Stimulated activated naive B cell treated with anti-CD40 and anti-IgM and Interleukin-4, amounts not matched to agents 10 μg/mL and 1 μg/mL and 100 μg/mL, for 72 hours (primary cell): ENCODE data around the gene ZNF581.

Experiments used
- ATAC-seq, 2 donors: fragments of 150-1000 bp; cut with Tn5 transposase; replicated peaks; 2 replicates each; pipeline ENCODE4 v1.10.0; 2021; ENCODE audit warnings: moderate library complexity in 1 of 2
- DNase-seq: peaks from one replicate; pipeline ENCODE4 v3.0.0; 2021
- H3K27ac Mint-ChIP-seq: one replicate; pipeline ENCODE4 v1.8.0; 2022; ENCODE audit warnings: mild to moderate bottlenecking, mixed read lengths
- H3K27me3 Mint-ChIP-seq, 2 donors: one replicate each; pipeline ENCODE4 v1.8.0; 2022; ENCODE audit warnings: mixed read lengths in 2 of 2
- H3K36me3 Mint-ChIP-seq, 2 donors: one replicate each; pipeline ENCODE4 v1.8.0; 2022; ENCODE audit warnings: mixed read lengths in 2 of 2, mild to moderate bottlenecking in 1 of 2
- H3K4me1 Mint-ChIP-seq, 2 donors: one replicate each; pipeline ENCODE4 v1.8.0; 2022; ENCODE audit warnings: mixed read lengths in 2 of 2, mild to moderate bottlenecking in 1 of 2
- H3K4me3 Mint-ChIP-seq, 2 donors: one replicate each; pipeline ENCODE4 v1.8.0; 2022; ENCODE audit warnings: mild to moderate bottlenecking in 2 of 2, mixed read lengths in 2 of 2, moderate library complexity in 1 of 2
- H3K9me3 Mint-ChIP-seq, 2 donors: one replicate each; pipeline ENCODE4 v1.8.0; 2022; ENCODE audit warnings: mixed read lengths in 2 of 2, mild to moderate bottlenecking in 1 of 2

ZNF581 gene

DNA sequence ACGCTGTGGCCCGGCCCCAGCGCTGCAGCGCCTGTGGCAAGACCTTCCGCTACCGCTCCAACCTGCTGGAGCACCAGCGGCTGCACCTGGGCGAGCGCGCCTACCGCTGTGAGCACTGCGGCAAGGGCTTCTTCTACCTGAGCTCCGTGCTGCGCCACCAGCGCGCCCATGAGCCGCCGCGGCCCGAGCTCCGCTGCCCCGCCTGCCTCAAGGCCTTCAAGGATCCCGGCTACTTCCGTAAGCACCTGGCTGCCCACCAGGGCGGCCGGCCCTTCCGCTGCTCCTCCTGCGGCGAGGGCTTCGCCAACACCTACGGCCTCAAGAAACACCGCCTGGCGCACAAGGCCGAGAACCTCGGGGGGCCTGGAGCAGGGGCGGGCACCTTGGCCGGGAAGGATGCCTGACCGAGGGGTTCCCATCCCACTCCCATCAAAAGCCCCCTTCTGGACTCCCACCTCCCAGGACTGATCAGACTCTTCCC, 27.0 kb upstream of the ZNF581 start:
- ATAC-seq (no peak), DNase-seq (no peak)
- H3K4me1 Mint-ChIP-seq, result peaks cover 19 to 29% of the 10 kb centered on the region in 2 donors
- H3K36me3 Mint-ChIP-seq, result peaks cover 34 to 48% of the 10 kb centered on the region in 2 donors
- no peak overlapping the region for H3K27ac Mint-ChIP-seq
- H3K27me3 Mint-ChIP-seq, result no peaks in the 10 kb centered on the region
- no peak overlapping the region for H3K4me3 Mint-ChIP-seq
- H3K9me3 Mint-ChIP-seq, result no peaks in the 10 kb centered on the region

DNA sequence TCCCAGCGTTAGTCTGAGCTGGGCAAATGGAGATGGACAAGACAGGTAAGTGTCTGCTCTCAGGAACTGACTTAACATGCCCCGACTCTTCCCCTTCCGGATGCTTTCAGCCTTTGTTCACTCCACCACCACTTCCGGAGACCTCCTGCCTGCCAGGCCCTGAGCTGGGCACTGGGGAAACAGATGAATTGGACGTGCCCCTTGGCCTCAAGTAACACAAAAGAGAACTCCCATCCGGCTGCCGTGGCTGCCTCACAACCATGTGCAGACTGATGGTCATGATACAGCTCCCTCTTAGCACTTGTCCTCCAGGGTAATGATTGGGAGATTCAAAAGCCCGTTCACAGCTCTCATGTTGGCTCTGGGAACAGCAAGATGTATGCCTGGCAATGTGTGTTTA, 26.0 kb upstream of the ZNF581 start:
- Mint-ChIP-seq H3K4me3 (no peak overlapping the region), H3K4me1 (peaks cover 9 to 19% of the 10 kb centered on the region in 2 donors)

DNA sequence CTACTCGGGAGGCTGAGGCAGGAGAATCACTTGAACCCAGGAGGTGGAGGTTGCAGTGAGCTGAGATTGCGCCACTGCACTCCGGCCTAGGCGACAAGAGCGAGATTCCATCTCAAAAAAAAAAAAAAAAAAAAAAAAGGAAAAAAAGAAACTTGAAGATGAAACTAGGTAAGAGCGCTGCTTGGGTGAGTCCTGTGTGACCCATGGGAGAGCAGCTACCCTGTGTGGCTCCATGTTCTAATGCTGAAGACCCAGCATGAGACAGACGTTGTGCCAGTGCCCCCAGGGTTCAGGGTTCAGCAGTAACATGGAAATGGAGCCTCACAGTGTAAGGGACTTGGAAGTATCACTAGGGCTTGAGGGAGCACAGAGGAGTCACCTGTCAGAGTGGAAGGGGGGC, 25.0 kb upstream of the ZNF581 start:
- H3K36me3 Mint-ChIP-seq, result peaks cover 25 to 41% of the 10 kb centered on the region in 2 donors
- DNase-seq (no peak), ATAC-seq (no peak)
- H3K27ac Mint-ChIP-seq, result peak overlapping the region; percentile 59
- H3K9me3 Mint-ChIP-seq, result no peaks in the 10 kb centered on the region
- no peaks in the 10 kb centered on the region for H3K27me3 Mint-ChIP-seq
- H3K4me3 Mint-ChIP-seq, result no peak overlapping the region
- peaks cover 2 to 10% of the 10 kb centered on the region in 2 donors for H3K4me1 Mint-ChIP-seq

More for the DNA sequence above, 26.0 kb upstream of the ZNF581 start:
- no peak overlapping the region for H3K27ac Mint-ChIP-seq
- peaks cover 34 to 48% of the 10 kb centered on the region in 2 donors for H3K36me3 Mint-ChIP-seq
- DNase-seq (no peak), ATAC-seq (no peak)
- no peaks in the 10 kb centered on the region for H3K27me3 Mint-ChIP-seq
- H3K9me3 Mint-ChIP-seq, result no peaks in the 10 kb centered on the region

DNA sequence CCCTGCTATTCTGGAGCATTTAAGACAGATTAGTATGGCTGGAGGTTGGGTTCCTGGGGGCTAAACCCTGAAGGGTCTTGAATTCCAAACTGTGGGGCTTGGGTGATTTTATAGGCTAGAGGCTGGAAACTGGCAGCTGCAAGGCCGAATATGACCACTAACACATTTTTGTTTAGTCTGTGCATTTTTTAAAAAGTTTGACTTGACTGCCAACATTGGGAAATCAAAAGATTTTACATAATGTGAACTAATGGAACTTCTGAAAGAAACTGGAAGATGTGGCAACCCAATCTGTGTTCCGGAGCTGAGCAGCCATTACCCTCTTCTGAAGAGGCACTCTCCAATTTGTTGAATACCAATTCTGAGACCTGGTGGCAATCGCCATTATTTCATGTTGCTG, 24.2 kb upstream of the ZNF581 start:
- Mint-ChIP-seq H3K4me3 (no peak overlapping the region), H3K4me1 (peaks cover 7 to 18% of the 10 kb centered on the region in 2 donors), H3K36me3 (peaks cover 22 to 40% of the 10 kb centered on the region in 2 donors), H3K27ac (no peak overlapping the region), H3K9me3 (peaks cover 2 to 3% of the 10 kb centered on the region in 2 donors), H3K27me3 (no peaks in the 10 kb centered on the region)
- no peak for DNase-seq
- no peak for ATAC-seq

DNA sequence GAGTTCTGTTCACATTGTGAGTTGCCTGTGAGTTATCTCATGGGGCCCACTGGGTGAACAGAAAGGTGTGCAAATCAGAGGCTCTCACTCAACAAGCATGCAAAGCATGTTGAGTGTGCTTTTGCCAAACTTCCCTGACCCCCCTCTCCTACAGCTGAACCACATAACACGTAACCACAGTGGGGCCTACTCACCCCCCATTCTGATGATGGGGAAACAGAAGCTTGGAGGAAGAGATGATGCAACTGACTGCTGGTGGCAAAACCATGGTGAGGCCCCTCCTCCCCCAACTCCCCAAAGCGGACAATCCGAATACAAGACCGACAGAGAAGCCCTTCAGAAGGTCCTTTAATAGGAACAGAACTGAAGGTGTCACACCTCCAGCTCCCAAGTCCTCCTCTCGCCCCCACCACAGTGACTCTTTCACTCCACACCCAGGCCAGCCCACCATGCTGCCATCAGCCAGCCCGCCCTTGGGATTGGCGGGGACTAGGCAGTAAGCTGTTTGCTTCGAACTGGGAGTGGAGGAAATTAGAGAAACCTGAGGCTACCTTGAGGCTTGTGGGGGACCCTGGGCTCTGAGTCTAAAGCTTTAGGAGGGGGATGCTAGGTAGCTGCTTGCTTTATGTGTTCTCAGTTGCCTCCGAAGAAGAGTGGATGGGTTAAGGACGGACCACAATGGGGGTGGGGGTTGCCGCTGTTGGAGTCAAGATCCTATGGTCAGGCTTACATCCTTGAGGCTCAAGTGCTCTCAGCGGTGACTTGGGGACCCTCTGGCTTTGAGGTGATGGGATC, 22.8 kb upstream of the ZNF581 start:
- H3K4me3 Mint-ChIP-seq, result no peak overlapping the region
- no peak for ATAC-seq
- no peak for DNase-seq
- H3K27me3 Mint-ChIP-seq, result no peaks in the 10 kb centered on the region
- peaks cover 10 to 25% of the 10 kb centered on the region in 2 donors for H3K4me1 Mint-ChIP-seq
- H3K9me3 Mint-ChIP-seq, result peaks cover 2 to 3% of the 10 kb centered on the region in 2 donors
- no peak overlapping the region for H3K27ac Mint-ChIP-seq
- peaks cover 19 to 38% of the 10 kb centered on the region in 2 donors for H3K36me3 Mint-ChIP-seq

DNA sequence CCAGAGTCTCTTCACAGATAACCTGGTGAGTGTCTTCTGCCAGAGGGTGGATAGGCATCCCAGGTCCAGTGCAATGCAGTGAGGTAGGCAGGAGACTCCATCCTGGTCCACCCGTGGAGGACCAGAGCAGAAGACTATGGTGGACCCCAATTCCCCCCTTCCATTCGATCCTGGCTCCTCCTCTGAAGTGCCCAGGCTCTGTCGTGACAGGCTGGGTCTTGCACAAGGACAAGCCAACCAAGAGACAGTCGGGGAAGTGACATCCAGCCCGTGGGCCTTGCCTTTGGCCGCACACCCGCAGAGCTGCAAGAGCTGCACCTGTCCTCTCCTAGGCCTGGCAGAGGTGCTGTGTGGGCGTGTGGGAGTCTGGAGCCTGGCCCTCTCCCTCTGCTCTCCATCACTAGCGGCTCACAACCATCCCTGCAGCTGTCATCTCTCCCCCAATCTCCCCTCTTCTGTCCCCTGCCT, 22.2 kb upstream of the ZNF581 start:
- H3K27ac Mint-ChIP-seq, result peak overlapping the region; percentile 47
- no peak for ATAC-seq
- H3K4me3 Mint-ChIP-seq, result no peak overlapping the region
- no peak for DNase-seq
- peaks cover 2 to 3% of the 10 kb centered on the region in 2 donors for H3K9me3 Mint-ChIP-seq
- H3K4me1 Mint-ChIP-seq, result peaks cover 10 to 25% of the 10 kb centered on the region in 2 donors
- H3K36me3 Mint-ChIP-seq, result peaks cover 19 to 38% of the 10 kb centered on the region in 2 donors
- no peaks in the 10 kb centered on the region for H3K27me3 Mint-ChIP-seq

DNA sequence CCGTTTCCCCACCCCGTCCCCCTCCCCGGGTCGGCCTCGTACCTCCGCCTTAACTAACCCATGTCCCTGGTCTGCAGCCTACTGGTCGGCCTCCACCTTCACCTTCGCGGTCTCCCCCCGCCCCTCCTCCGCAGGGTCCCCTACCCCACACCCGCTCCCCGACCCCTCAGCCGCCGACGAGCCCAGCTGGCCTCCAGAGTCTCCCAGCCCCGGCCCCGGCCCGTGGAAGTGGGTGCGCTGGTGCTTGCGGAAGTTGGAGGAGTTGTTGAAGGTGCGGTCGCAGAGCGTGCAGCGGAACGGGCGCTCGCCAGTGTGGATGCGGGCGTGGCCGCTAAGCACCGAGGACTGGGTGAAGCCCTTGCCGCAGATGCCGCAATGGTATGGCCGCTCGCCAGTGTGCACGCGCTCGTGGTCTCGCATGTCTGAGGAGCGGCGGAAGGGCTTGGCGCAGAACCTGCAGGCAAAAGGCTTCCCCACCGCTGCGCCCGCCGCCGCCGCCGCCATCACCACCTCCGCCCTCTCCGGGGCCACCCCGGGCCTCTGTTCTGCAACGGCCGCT, 21.7 kb upstream of the ZNF581 start:
- H3K9me3 Mint-ChIP-seq, result peaks cover 2 to 3% of the 10 kb centered on the region in 2 donors
- peaks cover 10 to 25% of the 10 kb centered on the region in 2 donors for H3K4me1 Mint-ChIP-seq
- H3K27me3 Mint-ChIP-seq, result no peaks in the 10 kb centered on the region
- ATAC-seq (no peak), DNase-seq (no peak)
- peak overlapping the region; percentile 47 for H3K27ac Mint-ChIP-seq
- H3K36me3 Mint-ChIP-seq, result peaks cover 16 to 35% of the 10 kb centered on the region in 2 donors
- H3K4me3 Mint-ChIP-seq, result no peak overlapping the region

DNA sequence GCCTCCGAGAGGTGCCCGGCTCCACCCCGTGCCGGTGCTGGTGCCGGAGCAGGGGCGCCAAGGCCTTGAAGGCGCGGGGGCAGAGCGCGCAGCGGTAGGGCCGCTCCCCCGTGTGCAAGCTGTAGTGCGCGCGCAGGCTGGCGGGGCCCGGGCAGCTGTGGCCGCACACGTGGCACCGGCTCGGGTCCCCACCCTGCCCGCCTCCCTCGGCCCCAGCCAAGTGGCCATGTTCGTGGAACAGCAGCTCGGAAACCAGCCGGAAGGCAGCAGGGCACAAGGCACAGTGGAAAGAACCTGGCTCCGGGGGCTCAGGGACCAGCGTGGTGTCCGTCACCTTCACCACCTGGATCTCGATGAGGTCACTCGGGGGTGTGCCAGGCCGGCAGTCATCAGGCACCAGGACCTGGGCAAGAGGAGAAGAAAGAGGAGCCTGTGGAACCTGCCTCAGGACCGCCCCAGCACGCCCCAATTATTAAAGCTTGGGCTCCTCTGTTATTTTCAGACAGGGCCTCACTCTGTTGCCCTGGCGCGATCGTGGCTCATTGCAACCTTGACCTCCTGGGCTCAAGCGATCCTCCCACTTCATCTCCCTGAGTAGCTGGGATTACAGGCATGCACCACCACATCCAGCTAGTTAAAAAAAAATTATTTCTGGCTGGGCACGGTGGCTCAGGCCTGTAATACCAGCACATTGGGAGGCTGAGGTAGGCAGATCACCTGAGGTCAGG, 21.0 kb upstream of the ZNF581 start:
- peaks cover 2 to 3% of the 10 kb centered on the region in 2 donors for H3K9me3 Mint-ChIP-seq
- H3K4me1 Mint-ChIP-seq, result peaks cover 10 to 25% of the 10 kb centered on the region in 2 donors
- H3K36me3 Mint-ChIP-seq, result peaks cover 10 to 29% of the 10 kb centered on the region in 2 donors
- ATAC-seq, result no peak
- no peaks in the 10 kb centered on the region for H3K27me3 Mint-ChIP-seq
- peak overlapping the region; percentile 87 for H3K27ac Mint-ChIP-seq
- no peak overlapping the region for H3K4me3 Mint-ChIP-seq
- no peak for DNase-seq

DNA sequence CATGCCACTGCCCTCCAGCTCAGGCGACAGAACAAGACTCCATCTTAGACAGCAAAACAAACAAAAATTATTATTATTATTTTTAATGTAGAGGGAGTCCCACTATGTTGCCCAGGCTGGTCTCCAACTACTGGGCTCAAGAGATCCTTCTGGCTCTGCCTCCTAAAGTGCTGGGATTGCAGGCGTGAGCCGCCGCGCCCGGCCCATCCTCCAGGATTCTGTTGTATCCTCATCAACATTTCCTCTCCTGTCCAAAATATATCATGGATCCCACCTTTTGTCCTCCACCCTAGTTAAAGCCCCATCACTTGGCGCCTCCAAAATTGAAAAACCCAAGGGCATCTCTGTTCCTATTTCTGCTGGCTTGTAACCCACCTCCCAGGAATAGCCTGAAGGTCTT, 20.3 kb upstream of the ZNF581 start:
- H3K4me3 Mint-ChIP-seq, result no peak overlapping the region
- H3K36me3 Mint-ChIP-seq, result peaks cover 7 to 25% of the 10 kb centered on the region in 2 donors
- H3K27me3 Mint-ChIP-seq, result peaks cover 0 to 2% of the 10 kb centered on the region in 2 donors
- H3K4me1 Mint-ChIP-seq, result peaks cover 10 to 25% of the 10 kb centered on the region in 2 donors
- no peak for DNase-seq
- ATAC-seq, result no peak
- no peak overlapping the region for H3K27ac Mint-ChIP-seq
- H3K9me3 Mint-ChIP-seq, result peaks cover 2 to 3% of the 10 kb centered on the region in 2 donors

DNA sequence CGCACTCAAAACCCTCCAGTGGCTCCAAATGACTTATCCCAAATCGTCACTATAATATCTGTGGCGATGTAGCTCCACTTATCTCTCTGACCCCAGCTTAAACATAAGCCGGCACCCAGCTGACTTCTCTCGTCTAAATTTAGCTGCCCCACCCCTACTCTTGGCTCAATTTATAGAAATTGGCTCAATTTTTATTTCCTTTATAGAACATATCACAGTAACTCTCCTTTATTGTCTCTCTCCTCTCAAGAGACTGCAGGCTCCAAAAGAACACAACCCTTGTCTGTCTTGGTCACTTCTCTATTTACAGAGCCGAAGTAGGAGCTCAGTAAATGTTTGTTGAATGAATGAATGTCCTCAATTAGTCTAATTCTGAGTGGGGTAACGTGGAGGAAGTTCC, 19.9 kb upstream of the ZNF581 start:
- Mint-ChIP-seq H3K36me3 (peaks cover 6 to 23% of the 10 kb centered on the region in 2 donors), H3K9me3 (peaks cover 2 to 3% of the 10 kb centered on the region in 2 donors), H3K4me1 (peaks cover 9 to 25% of the 10 kb centered on the region in 2 donors), H3K27ac (no peak overlapping the region), H3K27me3 (peaks cover 0 to 4% of the 10 kb centered on the region in 2 donors), H3K4me3 (peak overlapping the region; percentile 91 to 97)
- DNase-seq (no peak), ATAC-seq (no peak)

DNA sequence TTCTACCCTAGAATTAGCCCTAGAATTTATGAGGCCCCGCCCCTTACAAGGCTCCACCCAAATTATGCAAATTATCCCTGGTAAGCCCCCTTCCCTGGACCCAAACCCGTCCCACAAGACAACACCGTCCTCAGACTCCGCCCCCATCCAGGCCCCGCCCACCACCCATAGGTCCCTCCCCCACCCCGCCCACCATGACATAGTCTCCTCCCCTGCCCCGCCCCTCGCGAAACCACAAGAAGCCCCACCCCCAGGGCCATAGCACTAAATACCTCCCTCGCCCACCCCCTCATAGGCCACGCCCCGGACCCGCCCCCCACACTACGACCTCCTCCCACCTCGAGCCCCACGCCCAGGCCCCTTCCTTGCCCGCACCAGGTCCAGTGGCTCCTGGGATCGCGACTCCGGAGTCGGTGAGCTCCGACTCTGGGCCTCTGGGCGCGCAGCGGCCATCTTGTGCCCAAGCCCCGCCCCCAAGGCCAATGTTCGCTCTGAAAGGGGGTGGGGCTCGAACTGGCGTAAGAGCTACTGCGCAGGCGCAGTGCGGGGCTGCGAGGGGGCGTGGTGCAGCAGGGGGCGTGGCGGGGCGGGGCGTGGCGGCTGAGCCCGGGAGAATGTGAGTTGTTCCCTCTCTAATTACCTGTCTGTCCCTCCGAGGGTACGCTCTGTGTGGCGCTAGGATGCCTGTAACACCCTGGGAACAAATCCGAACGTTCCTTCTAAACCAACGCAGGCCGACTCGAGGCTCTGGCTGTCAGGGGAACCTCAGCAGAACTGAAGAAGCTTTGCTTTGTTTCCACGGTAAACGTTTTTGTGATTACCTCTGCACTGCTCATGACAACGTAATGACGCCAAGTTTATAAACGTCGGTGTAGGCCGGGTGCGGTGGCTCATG, 19.1 kb upstream of the ZNF581 start, which contains the start of gene ZNF784:
Gene ZNF784 (minus strand): TSS at position 458 of the 895 bp plus-strand sequence. CDS start 5 bp downstream, at position 453.
- H3K27me3 Mint-ChIP-seq, result peaks cover 0 to 4% of the 10 kb centered on the region in 2 donors
- peak within 1 kb of the TSS; percentile 91 to 97 for H3K4me3 Mint-ChIP-seq
- DNase-seq (peak; percentile 85), ATAC-seq (peak; percentile 80 to 82)
- H3K36me3 Mint-ChIP-seq, result peaks cover 4 to 21% of the 10 kb centered on the region in 2 donors
- H3K27ac Mint-ChIP-seq, result peak within 1 kb of the TSS; percentile 99
- H3K4me1 Mint-ChIP-seq, result peaks cover 8 to 25% of the 10 kb centered on the region in 2 donors
- H3K9me3 Mint-ChIP-seq, result peaks cover 2 to 3% of the 10 kb centered on the region in 2 donors

DNA sequence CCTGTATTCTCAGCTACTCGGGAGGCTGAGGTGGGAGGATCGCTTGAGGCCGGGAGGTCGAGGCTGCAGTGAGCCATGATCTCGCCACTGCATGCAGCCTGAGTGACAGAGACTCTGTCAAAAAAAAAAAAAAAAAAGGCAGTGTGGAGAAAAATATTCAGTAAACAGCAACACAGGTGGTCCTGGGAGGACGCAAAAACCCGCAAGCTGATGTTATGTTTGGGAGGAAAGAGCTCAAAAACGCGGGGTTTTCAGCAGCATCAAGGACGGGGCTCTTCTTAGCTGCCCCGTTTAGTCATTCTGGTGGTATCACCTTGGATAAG, 18.5 kb upstream of the ZNF581 start:
- H3K27me3 Mint-ChIP-seq, result peaks cover 0 to 4% of the 10 kb centered on the region in 2 donors
- ATAC-seq (no peak), DNase-seq (no peak)
- peak overlapping the region; percentile 91 to 97 for H3K4me3 Mint-ChIP-seq
- H3K9me3 Mint-ChIP-seq, result peaks cover 2 to 3% of the 10 kb centered on the region in 2 donors
- H3K4me1 Mint-ChIP-seq, result peaks cover 8 to 25% of the 10 kb centered on the region in 2 donors
- H3K27ac Mint-ChIP-seq, result peak overlapping the region; percentile 99
- H3K36me3 Mint-ChIP-seq, result peaks cover 4 to 21% of the 10 kb centered on the region in 2 donors

DNA sequence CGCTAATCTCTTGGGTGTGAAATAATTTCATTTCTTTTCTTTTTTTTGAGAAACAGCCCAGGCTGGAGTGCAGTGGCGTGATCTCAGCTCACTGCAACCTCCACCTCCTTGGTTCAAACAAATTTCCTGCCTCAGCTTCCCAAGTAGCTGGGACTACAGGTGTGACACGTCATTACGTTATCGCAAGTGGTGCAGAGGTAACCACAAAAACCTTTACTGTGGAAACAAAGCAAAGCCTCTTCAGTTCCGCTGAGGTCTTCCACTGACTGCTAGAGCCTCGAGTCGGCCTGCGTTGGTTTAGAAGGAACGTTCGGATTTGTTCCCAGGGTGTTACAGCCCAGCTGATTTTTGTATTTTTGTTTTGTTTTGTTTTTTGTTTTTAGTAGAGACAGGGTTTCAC, 17.1 kb upstream of the ZNF581 start:
- no peak for DNase-seq
- peaks cover 2 to 3% of the 10 kb centered on the region in 2 donors for H3K9me3 Mint-ChIP-seq
- no peak overlapping the region for H3K4me3 Mint-ChIP-seq
- H3K27me3 Mint-ChIP-seq, result peaks cover 0 to 4% of the 10 kb centered on the region in 2 donors
- ATAC-seq, result no peak
- H3K4me1 Mint-ChIP-seq, result peaks cover 8 to 18% of the 10 kb centered on the region in 2 donors
- H3K27ac Mint-ChIP-seq, result no peak overlapping the region
- H3K36me3 Mint-ChIP-seq, result peaks cover 0 to 9% of the 10 kb centered on the region in 2 donors
